Measurements from ENCODE around the gene CLCN4. TPM values are rescaled to one million over a fixed set of nuclear protein-coding genes. Genes with fewer than 3 reads are reported as not detected.

The CLCN4 gene
- total RNA-seq, 2 donors from 2014 or later, result 0.19 TPM; not detected in 1

Other genes with a start within 250 kb of the CLCN4 start
- gene CLDN34, start 189.6 kb upstream of the CLCN4 start, total RNA-seq, result not detected